ENCODE measurements around the gene TIMM23B.
"Not testable (repeated sequence)": the region's sequence is repeated elsewhere in the genome, so short reads cannot be mapped to it uniquely, and the experiment has no call there.

DNA sequence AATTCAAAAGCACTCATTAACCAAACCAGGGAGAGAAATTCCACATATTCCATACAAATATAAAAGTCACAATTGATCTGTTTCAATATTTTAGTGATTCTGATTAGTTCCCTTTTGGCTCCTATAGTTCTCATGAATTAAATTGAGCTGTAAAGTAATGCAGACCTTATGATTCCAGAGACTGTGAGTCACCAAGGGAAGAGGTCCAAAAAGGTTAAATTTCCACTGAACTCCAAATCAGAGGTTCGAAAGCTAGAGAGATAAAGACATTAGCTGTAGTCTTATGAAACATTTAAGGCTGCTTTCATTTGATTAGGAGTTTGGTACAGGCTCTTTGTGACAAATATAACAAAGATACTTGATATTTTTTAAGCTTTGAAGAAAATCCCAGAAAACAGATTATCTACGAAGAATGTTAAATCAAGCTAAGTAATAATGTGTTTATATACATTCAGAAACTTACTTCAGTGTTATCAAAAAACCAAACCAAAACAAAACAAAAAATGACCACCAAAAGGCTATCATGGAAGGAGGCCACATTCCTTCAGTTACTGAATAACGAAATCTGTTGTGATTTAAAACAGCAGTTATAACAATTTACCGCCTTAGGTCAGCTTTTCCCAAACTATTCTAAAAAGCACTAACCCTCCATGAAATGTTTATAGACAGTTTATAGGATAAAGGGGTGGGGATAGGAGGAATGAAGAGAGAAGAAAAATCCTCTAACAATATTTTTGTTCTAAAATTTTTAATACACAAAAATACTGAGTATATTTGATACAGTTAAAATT lies 33.4 kb upstream of the TIMM23B start:
- TF ChIP-seq POLR2A (IDR thresholded peaks at IDR 0.05; ENCODE audit: control extremely low read depth in 1 of 2, low read depth in 2 of 2, low read length in 2 of 2); CTCF (IDR thresholded peaks at IDR 0.05; ENCODE audit: control extremely low read depth in 1 of 3, insufficient read depth in 1 of 3, low read depth in 1 of 3, low read length in 3 of 3); EZH2 (IDR thresholded peaks at IDR 0.05; ENCODE audit: low read depth, low read length, severe bottlenecking); CREB1 (IDR thresholded peaks at IDR 0.05); BRCA1 (IDR thresholded peaks at IDR 0.05; ENCODE audit: low read depth, low read length); CHD2 (IDR thresholded peaks at IDR 0.05; ENCODE audit: low read length); ATF3 (IDR thresholded peaks at IDR 0.05; ENCODE audit: insufficient read depth, low read depth, low read length); BACH1 (IDR thresholded peaks at IDR 0.05; ENCODE audit: low read length): not testable (repeated sequence)

Data from H1 (cell line).